Activated CD8-positive, alpha-beta memory T cell treated with anti-CD3 and anti-CD28 coated beads for 24 hours (primary cell): ENCODE results near the gene KDM3A.
"Not testable (repeated sequence)": the region's sequence is repeated elsewhere in the genome, so short reads cannot be mapped to it uniquely, and the experiment has no call there.

Experiments used
- DNase-seq: peaks from one replicate; pipeline ENCODE4 v3.0.0-alpha.2; 2020

KDM3A gene

DNA sequence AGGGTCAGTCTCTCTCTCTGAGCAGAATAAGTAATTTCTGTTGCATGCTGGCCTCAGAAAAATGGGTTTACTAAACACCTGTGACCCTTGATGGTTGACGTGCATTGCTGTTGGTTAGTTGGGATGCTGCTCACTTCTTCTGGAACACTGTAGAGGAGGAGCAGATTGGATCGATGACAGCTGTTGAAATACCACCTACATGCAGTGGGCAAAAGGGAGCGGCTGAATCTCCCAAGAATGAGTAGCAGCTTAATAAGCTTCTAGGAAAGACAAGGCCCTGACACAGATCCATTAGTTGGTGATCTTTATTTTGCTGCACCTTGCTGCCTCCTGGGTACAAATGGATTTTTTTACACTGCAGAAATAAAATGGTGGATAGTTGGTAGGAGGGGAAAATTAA lies 43.2 kb downstream of the KDM3A start:
- DNase-seq: no peak

GRCh38 chr2:86485103-86485502 lies 43.9 kb downstream of the KDM3A start:
- DNase-seq: no peak

DNA sequence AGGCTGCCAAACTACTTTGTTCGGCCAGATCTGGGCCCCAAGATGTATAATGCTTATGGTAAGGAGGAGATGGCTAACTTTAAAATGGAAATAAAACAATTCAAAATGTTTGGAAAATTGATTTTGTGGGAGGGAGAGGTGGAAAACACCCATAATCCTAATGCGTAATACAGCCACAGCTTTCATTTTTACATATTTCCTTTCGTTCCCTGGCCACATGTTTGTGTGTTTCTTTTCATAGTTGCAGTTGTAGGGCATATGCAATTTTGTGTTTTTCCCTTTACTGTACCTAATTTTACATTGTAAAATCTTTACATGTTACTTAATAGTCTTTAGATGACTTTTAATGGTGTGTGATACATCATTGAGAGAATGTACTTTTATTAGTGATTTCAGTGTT lies 44.6 kb downstream of the KDM3A start:
- no peak for DNase-seq

GRCh38 chr2:86487062-86487461 lies 45.9 kb downstream of the KDM3A start:
- DNase-seq: no peak

DNA sequence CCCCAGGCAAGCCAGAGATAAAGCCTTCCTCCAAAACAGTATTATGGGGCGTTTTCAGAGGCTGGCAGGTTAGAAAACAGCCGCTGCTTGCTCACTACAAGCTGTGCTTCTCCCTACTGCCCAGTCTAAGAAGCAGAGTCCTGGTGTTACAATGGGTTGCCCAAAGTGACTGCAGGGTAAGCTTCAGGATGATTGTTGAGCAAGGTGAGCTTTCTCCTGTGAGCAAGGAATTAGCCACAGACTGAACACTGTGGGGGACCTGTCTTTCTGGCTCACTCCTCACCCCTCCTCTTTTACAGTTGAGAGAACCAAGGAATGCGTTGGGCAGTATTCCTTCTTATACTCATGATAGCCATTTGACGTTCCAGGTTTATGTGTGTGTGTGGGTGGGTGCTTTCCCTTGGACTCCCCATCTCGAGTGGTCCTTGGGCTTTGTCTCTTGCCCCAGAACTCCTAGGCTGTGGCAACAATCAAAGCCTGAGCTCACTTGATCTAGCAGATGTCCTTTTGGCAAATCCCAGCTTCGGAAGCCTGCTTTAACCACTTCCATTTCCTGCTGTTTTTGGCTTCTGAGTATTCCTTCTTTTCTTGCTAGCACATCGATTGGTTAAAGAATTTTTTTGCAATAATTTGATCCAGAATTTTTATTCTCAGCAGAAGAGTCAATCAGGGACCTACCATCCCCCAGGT lies 47.5 kb downstream of the KDM3A start:
- DNase-seq: no peak

DNA sequence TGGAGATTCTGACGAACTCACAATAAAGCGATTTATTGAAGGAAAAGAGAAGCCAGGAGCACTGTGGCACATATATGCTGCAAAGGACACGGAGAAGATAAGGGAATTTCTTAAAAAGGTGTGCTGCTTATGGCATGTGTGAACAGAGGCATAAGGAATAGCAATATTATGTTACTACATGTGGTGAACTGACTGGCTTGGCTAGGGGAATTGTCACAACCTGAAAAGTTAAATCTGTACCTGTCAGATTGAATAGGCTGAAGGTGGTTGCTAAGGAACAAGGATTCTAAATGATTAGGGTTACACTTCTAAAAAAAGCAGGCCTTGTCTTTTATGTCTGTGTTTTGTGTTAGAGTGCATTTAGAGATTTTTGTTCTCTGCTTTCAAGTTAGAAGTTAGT lies 48.4 kb downstream of the KDM3A start:
- DNase-seq: no peak

DNA sequence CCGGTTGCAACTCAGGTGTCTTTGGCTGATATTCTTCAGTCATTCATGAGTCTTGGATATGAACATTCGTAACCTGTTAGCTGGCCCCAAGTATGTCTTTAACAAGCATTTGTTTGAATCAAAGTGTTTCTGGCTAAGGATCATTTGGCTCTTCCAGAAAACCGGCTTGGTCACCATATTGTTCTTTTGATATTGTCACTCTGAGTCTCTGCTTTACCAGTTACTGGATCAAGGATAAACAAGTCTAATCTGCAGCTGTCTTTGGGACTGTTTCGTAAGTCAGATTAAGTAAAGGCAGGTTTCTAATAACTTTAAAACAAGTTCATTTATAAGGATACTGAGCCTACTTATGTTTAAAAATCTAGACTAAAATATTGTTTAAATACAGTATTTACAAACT lies 49.1 kb downstream of the KDM3A start:
- DNase-seq: no peak

- DNase-seq: no peak
Measured at GRCh38 chr2:86491088-86491487, 49.9 kb downstream of the KDM3A start.

DNA sequence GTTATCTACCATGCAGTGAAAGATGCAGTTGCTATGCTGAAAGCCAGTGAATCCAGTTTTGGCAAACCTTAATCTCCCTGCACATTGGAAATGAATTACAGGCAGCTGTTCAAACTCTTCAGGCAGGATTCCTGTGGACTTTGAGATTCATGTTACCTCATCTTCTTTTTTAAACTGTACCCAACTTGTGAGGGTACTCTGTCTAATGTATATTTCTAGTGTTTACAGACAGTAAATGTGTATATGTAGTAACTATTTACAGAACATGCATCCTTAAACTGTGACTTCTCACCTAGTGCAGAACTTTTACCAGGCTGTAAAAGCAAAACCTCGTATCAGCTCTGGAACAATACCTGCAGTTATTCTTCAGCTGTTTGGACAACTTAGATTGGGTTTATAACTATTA lies 50.9 kb downstream of the KDM3A start:
- no peak for DNase-seq

DNA sequence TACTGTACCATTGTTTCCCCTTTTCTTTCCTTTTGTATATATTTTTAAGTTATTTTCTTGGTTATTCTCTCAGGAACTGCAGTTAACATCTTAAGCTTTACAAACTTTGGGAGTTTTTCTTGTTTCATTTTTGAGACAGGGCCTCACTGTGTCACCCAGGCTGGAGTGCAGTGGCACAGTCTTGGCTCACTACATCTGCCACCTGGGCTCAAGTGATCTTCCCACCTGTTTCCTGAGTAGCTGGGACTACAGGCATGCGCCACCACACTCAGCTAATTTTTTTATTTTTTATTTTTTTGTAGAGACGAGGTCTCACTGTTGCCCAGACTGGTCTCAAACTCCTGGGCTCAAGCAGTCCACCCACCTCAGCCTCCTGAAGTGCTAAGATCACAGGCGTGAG lies 55.2 kb downstream of the KDM3A start:
- DNase-seq: not testable (repeated sequence)

DNA sequence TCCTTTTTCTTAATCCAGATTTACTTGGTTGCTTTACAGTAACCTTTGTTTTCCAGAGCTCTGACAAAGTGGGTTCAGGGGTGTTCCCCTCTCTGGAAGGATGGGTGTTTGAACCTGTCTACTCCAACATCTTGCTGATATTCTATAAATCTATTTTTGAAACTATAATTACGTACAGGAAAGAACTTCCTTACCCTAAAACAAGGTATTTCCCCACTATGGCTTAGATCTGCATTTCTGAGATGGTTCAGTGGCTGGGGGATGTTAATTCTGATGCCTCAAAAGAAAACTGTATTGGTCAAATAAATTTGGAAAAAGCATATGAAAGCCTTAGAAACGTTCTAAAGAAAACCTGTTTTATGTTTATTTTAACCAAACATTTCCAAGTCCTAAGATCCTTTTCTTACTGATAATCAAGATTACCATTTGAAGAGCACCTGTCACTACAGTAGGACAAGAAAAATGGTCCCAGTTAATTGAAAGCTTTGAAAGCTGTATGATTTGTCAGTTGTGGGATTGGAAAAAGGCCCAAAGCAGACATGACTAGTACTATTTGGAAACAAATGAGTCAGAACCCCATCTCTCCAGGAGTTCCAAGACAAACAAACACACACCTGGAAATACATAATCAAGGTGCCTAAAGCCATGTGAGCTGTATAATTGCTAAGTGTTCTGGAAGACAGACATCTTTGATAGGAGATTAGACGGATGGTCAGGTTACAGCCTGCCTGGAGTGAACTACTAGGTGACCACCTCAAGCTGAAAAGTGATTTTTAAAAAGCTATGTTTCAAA lies 57.5 kb downstream of the KDM3A start:
- DNase-seq: no peak

DNA sequence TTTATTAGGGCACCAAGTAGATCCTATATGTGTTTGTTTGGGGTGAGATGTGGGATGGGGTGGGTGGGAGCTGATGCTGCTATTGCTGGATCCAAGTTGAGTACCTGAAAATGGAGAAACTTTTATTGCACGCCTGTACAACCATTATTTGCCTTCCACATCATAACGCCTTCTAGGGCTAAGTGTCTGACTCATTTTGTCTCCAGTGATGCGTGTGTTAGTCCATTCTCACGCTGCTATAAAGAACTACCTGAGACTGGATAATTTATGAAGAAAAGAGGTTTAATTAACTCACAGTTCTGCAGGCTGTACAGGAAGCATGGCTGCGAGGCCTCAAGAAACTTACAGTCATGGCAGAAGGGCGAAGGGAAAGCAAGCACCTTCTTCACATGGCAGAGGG lies 58.2 kb downstream of the KDM3A start:
- DNase-seq: no peak

DNA sequence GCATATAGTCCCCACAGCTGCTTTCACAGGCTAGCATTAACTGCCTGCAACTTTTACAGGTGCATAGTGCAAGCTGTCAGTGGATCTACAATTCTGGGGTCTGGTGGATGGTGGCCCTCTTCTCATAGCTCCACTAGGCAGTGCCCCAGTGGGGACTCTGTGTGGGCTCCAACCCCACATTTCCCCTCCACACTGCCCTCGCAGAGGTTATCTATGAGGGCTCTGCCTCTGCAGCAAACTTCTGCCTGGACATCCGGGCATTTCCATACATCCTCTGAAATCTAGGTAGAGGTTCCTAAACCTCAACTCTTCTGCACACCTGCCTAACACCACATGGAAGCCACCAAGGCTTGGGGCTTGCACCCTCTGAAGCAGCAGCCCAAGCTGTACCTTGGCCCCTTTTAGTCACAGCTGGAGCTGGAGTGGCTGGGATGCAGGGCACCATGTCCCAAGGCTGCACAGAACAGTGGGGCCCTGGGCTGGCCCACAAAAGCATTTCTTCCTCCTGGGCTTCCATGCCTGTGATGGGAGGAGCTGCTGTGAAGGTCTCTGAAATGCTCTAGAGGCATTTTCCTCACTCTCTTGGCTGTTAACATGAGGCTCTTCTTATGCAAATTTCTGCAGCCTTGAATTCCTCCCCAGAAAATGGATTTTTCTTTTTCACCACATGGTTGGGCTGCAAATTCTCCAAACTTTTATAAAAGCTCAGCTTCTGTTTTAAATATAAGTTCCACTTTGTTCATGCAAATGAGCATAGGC lies 59.3 kb downstream of the KDM3A start:
- DNase-seq: no peak

DNA sequence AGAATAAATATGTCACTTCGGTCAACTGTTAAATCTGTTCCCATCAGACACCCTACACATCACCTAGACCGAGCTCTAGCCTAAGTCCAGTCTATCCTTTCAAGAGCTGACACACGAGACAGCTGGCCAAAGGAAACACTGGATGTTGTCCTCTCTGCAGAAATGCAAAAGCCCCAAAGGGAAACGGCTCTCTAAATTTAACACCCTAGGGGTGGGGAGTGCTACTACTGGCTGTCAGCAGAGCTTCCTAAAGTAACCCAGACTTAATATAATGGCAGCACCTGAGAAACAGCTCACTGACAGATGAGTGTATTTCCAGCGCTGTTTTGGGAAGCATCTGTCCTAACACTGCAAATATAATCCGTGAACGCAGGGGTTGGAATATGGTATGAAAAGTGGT lies 66.4 kb downstream of the KDM3A start:
- no peak for DNase-seq

GRCh38 chr2:86510436-86510933 lies 69.3 kb downstream of the KDM3A start:
- no peak for DNase-seq

GRCh38 chr2:86512034-86512433 lies 70.9 kb downstream of the KDM3A start:
- no peak for DNase-seq

GRCh38 chr2:86512892-86513291 lies 71.7 kb downstream of the KDM3A start:
- DNase-seq: no peak

DNA sequence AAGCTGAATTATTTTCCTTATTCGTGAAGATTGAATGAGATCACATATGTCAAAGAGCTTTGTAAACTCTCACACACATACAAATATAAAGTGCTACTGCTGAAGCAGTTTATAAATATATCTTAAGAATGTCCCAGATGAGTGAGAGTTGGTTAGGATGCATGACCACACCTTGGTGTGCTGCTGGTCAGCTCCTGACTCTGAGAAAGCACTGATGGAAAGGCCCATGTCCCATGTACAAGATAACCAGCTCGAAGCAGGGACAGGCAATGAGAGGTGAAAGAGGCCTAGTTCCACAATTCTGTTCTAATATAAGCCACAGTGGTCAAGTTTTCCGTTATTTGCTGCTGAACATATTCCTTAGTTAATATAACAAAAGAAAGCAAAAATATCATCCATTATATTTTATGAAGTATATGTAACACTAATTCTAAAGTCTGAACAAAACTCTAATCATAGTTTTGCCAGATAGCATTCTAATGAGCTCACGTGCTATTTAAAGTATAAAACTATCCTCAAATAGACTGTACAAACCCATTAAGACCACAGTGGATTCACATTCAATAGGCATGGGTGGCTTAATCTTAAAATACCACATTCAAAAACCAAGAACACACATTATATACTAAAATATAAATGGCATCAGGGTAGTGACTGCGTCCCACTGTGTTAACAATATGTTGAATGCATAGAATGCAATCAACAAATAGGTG lies 72.9 kb downstream of the KDM3A start:
- DNase-seq: no peak

GRCh38 chr2:86518481-86518880 lies 77.3 kb downstream of the KDM3A start:
- no peak for DNase-seq

GRCh38 chr2:86519349-86519748 lies 78.2 kb downstream of the KDM3A start:
- DNase-seq: no peak

- no peak for DNase-seq
Measured at GRCh38 chr2:86520153-86520552, 79.0 kb downstream of the KDM3A start.

GRCh38 chr2:86521922-86522321 lies 80.8 kb downstream of the KDM3A start:
- DNase-seq: no peak

- DNase-seq: no peak
Measured at GRCh38 chr2:86522711-86523110, 81.5 kb downstream of the KDM3A start.
